Measurements from ENCODE around the gene BHMT.

Gene BHMT, protein sequence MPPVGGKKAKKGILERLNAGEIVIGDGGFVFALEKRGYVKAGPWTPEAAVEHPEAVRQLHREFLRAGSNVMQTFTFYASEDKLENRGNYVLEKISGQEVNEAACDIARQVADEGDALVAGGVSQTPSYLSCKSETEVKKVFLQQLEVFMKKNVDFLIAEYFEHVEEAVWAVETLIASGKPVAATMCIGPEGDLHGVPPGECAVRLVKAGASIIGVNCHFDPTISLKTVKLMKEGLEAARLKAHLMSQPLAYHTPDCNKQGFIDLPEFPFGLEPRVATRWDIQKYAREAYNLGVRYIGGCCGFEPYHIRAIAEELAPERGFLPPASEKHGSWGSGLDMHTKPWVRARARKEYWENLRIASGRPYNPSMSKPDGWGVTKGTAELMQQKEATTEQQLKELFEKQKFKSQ

GRCh38 chr5:79111387-79111959, at the start of gene BHMT:
Gene BHMT (plus strand): TSS chr5:79111809. CDS start chr5:79111886, 77 bp downstream.
- no peak within 1 kb of the TSS for H3K27ac ChIP-seq
- TF ChIP-seq CTCF (conservative IDR thresholded peaks at IDR 0.05): no peak
- 0 out of 2 replicates have a peak, but pooled peaks have one; percentile 7 for TF ChIP-seq ZFX (IDR thresholded peaks at IDR 0.05)

- H3K27ac ChIP-seq: no peak overlapping the region
- TF ChIP-seq ZFX (IDR thresholded peaks at IDR 0.05) (no peak), CTCF (conservative IDR thresholded peaks at IDR 0.05) (no peak)
Observed at GRCh38 chr5:79062436-79062835, 49.2 kb upstream of the BHMT start.

DNA sequence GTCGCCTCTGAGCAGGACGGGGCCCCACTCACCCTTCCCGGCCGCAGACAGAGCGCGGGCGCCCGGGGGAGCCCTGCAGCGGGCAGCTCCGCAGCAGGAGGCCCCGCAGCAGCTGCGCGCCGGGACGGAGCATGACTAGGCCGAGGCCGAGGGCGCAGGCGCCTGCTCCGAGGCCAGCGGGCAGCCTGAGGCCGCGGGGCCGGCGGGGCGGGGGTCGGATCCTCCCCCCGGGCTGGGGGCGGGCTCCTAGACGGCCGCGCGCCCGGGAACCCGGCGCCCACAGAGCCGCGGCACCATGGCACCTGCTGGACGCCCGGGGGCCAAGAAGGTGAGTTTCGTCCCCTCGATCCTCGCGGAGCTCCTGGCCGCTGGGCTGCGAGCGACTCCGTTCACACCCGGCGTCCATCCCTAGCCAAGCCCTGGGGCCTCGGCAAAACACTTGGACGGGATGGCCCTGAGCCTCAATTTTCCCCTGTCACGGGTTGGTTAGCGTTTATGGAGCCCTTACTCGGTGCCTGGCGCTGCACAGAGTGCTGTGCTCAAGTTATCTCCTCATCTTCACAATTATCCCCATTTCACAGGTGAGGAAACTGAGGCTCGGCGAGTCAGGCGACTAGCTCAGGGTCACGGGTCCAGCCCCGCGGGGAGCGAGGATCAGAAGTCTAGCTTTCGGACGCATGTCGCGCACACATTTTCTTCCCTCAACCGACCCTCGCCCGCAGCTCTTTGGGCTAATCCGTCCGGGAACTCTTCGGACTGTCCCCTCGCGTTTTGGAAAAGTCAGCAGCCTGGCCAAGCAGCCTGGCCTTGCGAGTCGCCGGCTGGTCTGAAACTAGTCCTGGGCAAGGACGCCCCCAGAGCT, 41.9 kb upstream of the BHMT start, which contains the start of the genes BHMT2 and DMGDH:
BHMT2 (plus strand) TSS at position 280 of the 862 bp plus-strand sequence; CDS start at position 296, 16 bp downstream.
DMGDH (minus strand) TSS at position 187 of the 862 bp plus-strand sequence; CDS start at position 133, 54 bp downstream.
- H3K27ac ChIP-seq: no peak within 1 kb of the TSS; the same call in 1 of the 2 replicates
- TF ChIP-seq ZFX (IDR thresholded peaks at IDR 0.05) (no peak), CTCF (conservative IDR thresholded peaks at IDR 0.05) (no peak)

GRCh38 chr5:79070350-79070667, 41.3 kb upstream of the BHMT start:
- no peak overlapping the region; the same call in 1 of the 2 replicates for H3K27ac ChIP-seq
- TF ChIP-seq CTCF (conservative IDR thresholded peaks at IDR 0.05): no peak
- no peak for TF ChIP-seq ZFX (IDR thresholded peaks at IDR 0.05)

GRCh38 chr5:79074641-79075040, 37.0 kb upstream of the BHMT start:
- TF ChIP-seq ZFX (IDR thresholded peaks at IDR 0.05) (no peak), CTCF (conservative IDR thresholded peaks at IDR 0.05) (no peak)
- H3K27ac ChIP-seq: no peak overlapping the region

DNA sequence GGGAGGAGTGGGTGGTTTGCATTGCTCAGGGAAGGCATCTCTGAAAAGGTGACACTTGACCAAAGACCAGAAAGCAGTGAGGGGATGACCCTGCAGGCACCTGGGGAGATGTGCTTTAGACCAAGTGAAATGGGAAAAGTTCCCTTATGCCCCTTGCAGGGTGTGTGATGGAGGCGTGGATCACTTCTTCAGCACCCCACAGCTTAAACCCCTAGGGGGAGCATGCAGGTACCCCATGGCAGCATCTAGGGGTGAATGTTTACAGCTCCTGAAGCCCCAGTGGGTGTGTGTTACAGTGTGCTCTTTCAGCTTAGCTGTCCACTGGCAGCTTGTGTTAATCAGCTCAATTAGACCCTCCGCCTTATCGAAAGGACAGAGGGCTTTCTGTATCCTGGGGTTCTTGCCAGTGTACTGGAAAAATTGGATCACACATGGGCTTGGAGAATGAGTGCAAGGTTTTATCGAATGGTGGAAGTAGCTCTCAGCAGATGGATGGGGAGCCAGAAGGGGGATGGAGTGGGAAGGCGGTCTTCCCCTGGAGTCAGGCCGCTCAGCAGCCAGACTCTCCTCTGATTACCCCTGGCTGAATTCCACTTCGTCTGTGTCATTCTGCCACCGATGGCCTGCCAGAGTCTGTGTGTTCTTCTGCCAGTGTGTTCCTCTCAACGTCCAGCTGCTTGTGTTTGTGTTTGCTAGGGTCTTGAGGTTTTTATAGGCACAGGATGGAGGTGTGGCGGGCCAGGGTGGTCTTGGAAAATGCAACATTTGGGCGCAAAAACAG, 35.8 kb upstream of the BHMT start:
- TF ChIP-seq CTCF (conservative IDR thresholded peaks at IDR 0.05) (no peak), ZFX (IDR thresholded peaks at IDR 0.05) (no peak)
- no peak overlapping the region for H3K27ac ChIP-seq

Measured in C4-2B (cell line).